ENCODE results near the gene PRPF6. TPM values are rescaled to one million over a fixed set of nuclear protein-coding genes. Genes with fewer than 3 reads are reported as not detected.

The PRPF6 gene
- total and polyA plus RNA-seq, 2 of the 13 experiments (the other 11 are each of a cell fraction or from before 2014, with no cell fraction given): 63.7 to 101 TPM

DNA sequence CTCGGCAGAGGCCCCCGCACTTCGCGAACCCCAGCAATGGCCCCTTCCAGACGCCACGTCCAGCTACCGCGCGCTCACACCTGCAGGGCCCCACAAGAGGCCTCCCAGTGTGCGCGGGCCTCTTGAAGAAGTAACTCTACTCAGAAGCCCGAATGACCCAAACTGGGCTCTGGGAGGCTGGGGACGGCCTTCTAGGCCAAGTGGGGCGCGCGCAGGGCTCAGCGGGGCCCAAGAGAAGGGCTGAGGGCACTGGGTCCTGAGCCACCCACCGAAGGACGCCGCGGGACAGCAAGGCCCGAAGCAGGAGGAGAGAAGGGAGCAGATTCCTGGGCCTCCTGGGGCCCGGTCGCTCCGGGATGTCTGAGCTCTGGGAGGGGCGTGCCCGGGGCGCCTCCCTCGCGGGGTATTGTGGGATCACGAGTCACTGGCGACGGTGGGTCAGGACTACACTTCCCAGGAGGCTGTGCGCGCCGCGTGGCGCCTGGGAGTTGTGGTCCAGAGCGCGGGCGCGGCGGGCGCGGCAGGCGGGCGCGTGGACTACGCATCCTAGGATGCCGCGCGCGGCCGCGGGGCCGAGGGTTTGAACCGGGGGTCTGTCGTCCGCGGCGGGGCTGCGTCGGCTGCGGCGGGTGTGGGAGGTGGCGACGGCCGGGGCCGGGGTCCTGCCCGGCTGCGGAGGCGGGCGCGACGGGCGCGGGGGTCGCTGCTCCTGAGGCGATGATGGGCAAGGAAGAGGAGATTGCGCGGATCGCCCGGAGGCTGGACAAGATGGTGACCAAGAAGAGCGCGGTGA, 81.9 kb downstream of the PRPF6 start, which contains the start of gene TCEA2 (continued):
- TF ChIP-seq, protein P1, sequence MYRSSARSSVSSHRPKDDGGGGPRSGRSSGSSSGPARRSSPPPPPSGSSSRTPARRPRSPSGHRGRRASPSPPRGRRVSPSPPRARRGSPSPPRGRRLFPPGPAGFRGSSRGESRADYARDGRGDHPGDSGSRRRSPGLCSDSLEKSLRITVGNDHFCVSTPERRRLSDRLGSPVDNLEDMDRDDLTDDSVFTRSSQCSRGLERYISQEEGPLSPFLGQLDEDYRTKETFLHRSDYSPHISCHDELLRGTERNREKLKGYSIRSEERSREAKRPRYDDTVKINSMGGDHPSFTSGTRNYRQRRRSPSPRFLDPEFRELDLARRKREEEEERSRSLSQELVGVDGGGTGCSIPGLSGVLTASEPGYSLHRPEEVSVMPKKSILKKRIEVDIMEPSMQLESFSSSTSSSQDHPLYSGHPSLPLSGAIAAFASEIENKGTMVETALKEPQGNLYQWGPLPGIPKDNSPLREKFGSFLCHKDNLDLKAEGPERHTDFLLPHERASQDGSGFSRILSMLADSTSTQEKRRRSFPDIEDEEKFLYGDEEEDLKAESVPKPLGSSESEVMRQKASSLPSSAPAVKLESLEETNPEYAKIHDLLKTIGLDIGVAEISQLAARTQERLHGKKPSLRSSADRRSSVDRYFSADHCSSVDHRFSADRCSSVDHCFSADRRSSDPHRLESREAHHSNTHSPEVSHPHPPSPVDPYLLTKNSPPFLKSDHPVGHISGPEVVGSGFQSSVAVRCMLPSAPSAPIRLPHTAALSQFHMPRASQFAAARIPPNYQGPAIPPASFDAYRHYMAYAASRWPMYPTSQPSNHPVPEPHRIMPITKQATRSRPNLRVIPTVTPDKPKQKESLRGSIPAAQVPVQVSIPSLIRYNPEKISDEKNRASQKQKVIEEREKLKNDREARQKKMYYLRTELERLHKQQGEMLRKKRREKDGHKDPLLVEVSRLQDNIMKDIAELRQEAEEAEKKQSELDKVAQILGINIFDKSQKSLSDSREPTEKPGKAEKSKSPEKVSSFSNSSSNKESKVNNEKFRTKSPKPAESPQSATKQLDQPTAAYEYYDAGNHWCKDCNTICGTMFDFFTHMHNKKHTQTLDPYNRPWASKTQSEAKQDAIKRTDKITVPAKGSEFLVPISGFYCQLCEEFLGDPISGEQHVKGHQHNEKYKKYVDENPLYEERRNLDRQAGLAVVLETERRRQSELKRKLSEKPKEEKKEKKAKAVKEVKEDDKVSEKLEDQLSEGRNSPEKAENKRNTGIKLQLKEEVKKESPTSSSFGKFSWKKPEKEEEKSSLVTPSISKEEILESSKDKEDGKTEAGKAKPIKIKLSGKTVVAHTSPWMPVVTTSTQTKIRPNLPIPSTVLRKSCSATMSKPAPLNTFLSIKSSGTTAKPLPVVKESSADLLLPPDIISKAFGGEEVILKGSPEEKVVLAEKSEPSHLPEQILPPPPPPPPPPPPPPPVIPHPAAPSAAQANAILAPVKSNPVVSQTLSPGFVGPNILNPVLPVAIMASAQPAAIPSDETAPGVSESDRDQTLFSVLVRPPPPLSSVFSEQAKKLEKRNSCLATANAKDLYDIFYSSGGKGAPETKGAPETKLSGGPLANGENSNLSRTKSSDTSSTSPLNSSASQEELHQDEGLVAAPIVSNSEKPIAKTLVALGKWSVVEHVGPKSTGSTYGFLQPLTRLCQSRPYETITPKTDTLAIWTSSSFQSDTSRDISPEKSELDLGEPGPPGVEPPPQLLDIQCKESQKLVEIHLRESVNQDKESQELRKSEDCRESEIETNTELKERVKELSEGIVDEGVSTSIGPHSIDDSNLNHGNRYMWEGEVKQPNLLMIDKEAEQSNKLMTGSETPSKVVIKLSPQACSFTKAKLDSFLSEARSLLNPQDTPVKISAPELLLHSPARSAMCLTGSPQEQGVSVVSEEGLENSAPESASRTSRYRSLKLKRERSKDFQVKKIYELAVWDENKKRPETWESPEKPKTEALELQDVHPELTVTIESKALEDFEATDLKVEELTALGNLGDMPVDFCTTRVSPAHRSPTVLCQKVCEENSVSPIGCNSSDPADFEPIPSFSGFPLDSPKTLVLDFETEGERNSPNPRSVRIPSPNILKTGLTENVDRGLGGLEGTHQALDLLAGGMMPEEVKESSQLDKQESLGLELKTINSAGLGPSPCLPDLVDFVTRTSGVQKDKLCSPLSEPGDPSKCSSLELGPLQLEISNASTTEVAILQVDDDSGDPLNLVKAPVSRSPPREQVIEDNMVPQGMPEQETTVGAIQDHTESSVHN (CRISPR knock-in tag; IDR thresholded peaks at IDR 0.05): peak; percentile 55; the same call in 1 of the 2 replicates
- TF ChIP-seq ZNF878 (CRISPR knock-in tag; IDR thresholded peaks at IDR 0.05) (no peak), DPF2 (CRISPR knock-in tag; IDR thresholded peaks at IDR 0.05; ENCODE audit: borderline replicate concordance, low read depth) (0 out of 2 replicates have a peak, but pooled peaks have one; percentile 6), NCOA5 (CRISPR knock-in tag; IDR thresholded peaks at IDR 0.05) (no peak; the same call in 1 of the 2 replicates), ZBTB1 (CRISPR knock-in tag; IDR thresholded peaks at IDR 0.05; ENCODE audit: borderline replicate concordance) (peak; percentile 12; the same call in 1 of the 2 replicates), SETDB1 (CRISPR knock-in tag; IDR thresholded peaks at IDR 0.05; ENCODE audit: borderline replicate concordance) (0 out of 2 replicates have a peak, but pooled peaks have one; percentile 66), ZNF33B (CRISPR knock-in tag; IDR thresholded peaks at IDR 0.05) (peak; percentile 97), CAMTA2 (CRISPR knock-in tag; IDR thresholded peaks at IDR 0.05; ENCODE audit: borderline replicate concordance) (peak; percentile 98), TCF7 (IDR thresholded peaks at IDR 0.05; ENCODE audit: low read depth) (no peak), SNAPC2 (CRISPR knock-in tag; IDR thresholded peaks at IDR 0.05) (no peak), SMARCC2 (IDR thresholded peaks at IDR 0.05) (no peak), CENPX (CRISPR knock-in tag; IDR thresholded peaks at IDR 0.05) (no peak), WIZ (CRISPR knock-in tag; IDR thresholded peaks at IDR 0.05) (no peak), ADNP (CRISPR knock-in tag; IDR thresholded peaks at IDR 0.05) (peak; percentile 63; the same call in 1 of the 2 replicates)
- TF ChIP-seq, protein P2, sequence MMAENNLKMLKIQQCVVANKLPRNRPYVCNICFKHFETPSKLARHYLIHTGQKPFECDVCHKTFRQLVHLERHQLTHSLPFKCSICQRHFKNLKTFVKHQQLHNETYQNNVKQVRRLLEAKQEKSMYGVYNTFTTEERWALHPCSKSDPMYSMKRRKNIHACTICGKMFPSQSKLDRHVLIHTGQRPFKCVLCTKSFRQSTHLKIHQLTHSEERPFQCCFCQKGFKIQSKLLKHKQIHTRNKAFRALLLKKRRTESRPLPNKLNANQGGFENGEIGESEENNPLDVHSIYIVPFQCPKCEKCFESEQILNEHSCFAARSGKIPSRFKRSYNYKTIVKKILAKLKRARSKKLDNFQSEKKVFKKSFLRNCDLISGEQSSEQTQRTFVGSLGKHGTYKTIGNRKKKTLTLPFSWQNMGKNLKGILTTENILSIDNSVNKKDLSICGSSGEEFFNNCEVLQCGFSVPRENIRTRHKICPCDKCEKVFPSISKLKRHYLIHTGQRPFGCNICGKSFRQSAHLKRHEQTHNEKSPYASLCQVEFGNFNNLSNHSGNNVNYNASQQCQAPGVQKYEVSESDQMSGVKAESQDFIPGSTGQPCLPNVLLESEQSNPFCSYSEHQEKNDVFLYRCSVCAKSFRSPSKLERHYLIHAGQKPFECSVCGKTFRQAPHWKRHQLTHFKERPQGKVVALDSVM (CRISPR knock-in tag; IDR thresholded peaks at IDR 0.05): peak; percentile 76
- TF ChIP-seq, protein P3, sequence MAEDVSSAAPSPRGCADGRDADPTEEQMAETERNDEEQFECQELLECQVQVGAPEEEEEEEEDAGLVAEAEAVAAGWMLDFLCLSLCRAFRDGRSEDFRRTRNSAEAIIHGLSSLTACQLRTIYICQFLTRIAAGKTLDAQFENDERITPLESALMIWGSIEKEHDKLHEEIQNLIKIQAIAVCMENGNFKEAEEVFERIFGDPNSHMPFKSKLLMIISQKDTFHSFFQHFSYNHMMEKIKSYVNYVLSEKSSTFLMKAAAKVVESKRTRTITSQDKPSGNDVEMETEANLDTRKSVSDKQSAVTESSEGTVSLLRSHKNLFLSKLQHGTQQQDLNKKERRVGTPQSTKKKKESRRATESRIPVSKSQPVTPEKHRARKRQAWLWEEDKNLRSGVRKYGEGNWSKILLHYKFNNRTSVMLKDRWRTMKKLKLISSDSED (CRISPR knock-in tag; IDR thresholded peaks at IDR 0.05): peak; percentile 92

All from HepG2 (cell line).